GM10266 (cell line): Measurements from ENCODE around the gene TXK.
A peak's percentile ranks its signal among the peaks of the same experiment; 100 is the strongest.

Experiments used
- DNase-seq: peaks from one replicate; pipeline ENCODE4 v3.0.0; 2012; ENCODE audit errors: extremely low spot score
- CTCF ChIP-seq: IDR thresholded peaks from 2 replicates; pipeline ENCODE4 v1.5.1; 2012; ENCODE audit warnings: mild to moderate bottlenecking, low read depth; ENCODE audit not compliant: control insufficient read depth, insufficient read depth; ENCODE audit errors: missing control alignments

The TXK gene

DNA sequence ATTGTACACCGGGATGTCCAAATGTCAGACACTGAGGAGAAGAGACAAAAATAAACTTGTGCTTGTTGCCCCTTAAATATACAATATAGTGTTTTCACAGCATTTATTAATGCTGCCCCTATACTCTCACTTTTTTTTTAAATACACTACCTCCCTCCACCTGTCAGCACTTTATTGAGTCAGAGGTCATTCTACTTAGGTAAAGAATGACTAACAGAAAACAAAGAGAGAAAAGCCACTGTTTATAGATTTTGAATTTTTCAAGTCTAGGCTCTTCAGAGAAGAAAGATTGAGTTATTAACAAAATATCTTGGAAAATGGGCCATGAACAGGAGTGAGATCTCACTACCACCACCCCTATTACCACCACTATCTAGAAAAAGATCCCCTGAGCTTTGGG lies 59.4 kb downstream of the TXK start:
- TF ChIP-seq CTCF = no peak
- DNase-seq = no peak

GRCh38 chr4:48073567-48074103 lies 60.4 kb downstream of the TXK start:
- TF ChIP-seq CTCF = no peak
- no peak for DNase-seq

GRCh38 chr4:48071191-48071590 lies 62.9 kb downstream of the TXK start:
- no peak for TF ChIP-seq CTCF
- DNase-seq = no peak

DNA sequence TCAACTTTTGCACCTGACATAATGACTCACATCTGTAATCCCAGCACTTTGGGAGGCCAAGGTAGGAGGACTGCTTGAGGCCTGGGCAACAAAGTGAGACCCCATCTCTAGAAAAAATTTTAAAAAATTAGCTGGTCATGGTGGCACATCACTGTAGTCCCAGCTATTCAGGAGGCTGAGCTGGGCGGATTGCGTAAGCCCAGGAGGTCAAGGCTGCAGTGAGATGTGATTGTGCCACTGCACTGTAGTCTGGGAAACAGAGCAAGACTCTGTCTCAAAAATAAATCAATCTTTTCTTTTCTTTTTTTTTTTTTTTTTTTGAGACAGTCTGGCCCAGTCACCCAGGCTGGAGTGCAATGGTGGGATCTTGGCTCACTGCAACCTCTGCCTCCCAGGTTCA lies 65.0 kb downstream of the TXK start:
- no peak for DNase-seq
- TF ChIP-seq CTCF = no peak

- no peak for TF ChIP-seq CTCF
- DNase-seq = no peak
Observed at GRCh38 chr4:48068182-48068581, 65.9 kb downstream of the TXK start.

- no peak for DNase-seq
- no peak for TF ChIP-seq CTCF
Observed at GRCh38 chr4:48067536-48067935, 66.5 kb downstream of the TXK start.

DNA sequence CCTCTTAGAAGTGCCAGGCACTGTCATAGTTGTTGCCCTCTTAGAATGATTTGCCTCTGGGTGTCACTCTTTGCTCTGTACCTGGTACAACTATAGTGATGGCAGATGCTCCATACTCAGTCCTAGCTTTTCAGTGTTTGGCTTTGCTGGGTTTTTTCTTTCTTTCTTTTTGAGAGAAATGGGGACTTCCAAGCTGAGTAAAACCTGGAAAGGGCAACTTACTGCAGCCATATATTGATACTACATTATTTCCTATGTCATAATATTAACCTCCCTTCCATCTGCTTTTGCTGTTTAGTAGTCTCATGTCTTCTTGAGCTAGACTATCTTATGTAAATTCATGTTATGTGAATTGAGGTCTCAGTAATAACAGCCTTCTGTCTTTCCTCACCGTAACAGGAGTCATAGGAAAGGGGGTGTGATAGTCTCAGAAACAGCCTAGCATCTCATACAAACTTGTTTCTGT lies 68.4 kb downstream of the TXK start:
- DNase-seq = peak; percentile 32
- peak; percentile 14 for TF ChIP-seq CTCF
